Inflammatory macrophage treated with lipopolysaccharide for 4 hours (primary cell): ENCODE measurements around the gene C1orf146.
"Not testable (repeated sequence)": the region's sequence is repeated elsewhere in the genome, so short reads cannot be mapped to it uniquely, and the experiment has no call there.

ENCODE experiments used
- DNase-seq: peaks from one replicate; pipeline ENCODE4 v3.0.0-alpha.2; 2020

Gene C1orf146, protein sequence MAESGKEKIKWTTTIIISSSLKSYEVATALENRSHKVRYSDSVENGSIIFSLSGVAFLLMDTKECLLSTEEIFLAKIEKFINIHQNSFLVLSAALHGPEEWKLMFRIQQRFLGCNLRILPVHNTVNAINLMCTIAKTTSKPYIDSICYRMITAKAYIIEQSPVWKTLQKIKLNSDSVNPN

DNA sequence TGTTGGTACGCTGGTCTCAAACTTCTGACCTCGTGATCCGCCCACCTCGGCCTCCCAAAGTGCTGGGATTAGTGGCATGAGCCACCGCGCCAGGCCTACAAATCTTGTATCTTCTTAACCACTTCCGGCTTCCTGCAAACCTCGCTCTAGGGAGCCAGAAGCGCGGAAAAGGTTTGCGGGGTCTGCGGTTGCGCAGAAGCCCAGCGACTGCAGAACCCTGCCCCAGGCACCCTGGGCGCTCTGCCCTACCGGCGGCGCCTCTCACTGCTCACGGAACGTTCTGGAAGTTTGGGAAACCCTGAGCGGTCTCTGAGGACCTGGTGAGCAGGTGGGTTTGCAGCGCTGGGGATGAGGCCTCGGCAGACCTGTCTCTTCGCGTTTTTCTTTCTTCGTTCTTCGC, at the start of gene C1orf146:
Gene C1orf146 (plus strand): TSS at position 195 of the 400 bp plus-strand sequence. CDS start 13,506 bp downstream, outside the sequence.
- no peak for DNase-seq

DNA sequence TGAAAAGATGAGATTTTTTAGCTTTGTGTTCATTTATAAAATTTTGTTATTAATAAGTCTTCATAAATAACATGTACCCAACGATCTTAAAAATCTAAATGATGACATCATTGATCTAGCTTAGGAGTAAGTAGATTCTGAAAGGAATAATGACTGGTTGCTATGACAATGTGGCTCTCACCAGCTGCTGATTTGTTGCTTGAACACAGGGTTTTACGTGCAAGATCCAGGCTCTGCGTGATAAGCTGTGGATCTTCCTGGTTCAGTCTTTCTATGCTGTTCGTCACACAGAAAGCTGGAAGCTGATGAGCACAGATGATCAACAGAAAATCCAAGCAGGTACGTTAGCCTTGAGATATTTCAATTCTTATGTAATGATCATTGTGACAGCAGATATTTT, 49.1 kb upstream of the C1orf146 start:
- no peak for DNase-seq

DNA sequence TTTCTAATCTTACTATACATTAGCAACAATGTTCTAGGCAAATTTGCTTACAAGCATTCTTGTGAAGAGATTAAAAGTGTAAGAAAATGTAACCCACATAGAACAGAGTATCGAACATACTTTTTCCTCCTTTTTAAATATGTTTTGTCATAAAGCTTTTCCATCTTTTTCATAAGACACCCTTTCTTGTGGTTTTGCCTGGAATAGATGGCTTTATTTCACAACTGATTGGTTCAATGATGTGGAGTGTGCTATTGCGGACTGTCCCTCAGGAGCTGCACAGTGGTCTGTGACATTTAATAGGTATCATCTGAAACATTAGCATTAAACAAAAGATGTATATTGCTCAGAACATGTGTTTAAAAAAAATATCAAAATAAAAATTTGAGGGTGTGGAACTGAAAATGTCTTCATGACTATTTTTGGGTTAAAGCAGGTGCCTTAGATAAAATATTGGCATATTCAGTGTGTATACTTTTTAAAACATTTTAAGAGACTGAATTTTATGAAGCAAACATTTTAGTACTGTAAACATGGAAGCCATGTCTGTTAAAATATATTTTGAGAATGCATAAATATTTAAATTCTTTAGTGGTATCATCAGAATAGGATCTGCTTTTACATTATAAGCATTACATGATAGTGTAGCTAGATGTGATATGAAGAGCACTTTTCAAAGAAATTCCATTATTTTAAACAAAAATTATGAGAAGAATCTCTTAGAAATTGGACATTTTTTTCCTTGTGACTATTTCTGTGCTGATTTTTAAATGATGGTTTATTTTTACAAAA, 48.3 kb upstream of the C1orf146 start:
- DNase-seq = no peak

DNA sequence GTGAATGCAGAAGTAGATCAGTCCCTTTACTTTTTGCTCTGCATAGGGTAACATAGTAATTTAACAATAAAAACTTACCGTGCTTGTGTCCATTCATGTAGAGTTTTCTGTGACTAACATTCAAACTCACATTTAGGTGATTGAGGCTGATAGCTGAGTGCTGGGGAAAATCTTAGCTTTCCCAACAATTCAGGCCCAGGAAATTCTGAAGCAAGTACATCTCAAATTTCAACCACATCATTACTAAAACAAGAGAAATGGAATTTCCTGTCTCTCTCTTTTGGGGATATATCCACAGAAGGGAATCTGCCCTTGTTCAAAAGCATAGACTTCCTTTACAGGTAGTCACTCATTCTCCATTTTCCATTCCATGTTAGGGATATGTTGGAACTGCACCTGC, 33.1 kb upstream of the C1orf146 start:
- no peak for DNase-seq

GRCh38 chr1:92186081-92186480, 31.6 kb upstream of the C1orf146 start:
- DNase-seq = no peak

DNA sequence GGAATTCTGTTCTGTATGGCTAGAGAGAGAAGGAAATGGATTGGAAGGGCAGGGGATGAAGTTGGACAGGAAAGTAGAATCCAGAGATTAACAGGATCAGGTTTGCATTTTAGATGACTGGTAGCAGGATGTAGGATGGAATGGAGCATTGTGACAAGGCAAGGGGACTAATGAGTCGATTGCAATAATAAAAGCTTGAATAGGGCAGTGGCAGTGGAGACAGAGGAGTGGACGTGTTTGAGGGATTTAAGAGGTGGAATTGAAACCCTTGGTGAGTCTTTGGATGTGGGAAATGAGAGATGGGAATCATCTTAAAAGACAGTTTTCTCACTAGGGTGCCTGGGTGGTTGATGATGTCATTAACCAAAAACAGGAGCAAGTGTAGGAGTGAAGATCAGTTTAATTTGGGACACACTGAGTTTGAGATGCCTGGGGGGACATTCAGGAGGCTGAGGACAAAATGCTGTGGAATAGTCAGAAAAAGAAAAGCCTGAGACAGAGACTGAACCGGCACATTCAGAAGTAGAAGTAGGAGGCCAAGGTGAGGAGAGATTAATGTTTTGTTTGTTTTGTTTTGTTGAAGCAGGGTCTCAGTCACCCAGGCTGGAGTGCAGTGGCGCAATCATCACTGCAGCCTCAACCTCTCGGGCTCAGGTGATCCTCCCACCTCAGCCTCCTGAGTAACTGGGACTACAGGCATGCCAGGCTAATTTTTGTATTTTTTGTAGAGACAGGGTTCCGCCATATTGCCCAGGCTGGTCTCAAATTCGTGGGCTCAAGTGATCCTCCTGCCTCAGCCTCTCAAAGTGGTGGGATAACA, 29.1 kb upstream of the C1orf146 start:
- DNase-seq = no peak

- DNase-seq = no peak
These were observed 26.0 kb upstream of the C1orf146 start for GRCh38 chr1:92191726-92192125.

- no peak for DNase-seq
These were observed 25.5 kb upstream of the C1orf146 start for GRCh38 chr1:92192246-92192645.

DNA sequence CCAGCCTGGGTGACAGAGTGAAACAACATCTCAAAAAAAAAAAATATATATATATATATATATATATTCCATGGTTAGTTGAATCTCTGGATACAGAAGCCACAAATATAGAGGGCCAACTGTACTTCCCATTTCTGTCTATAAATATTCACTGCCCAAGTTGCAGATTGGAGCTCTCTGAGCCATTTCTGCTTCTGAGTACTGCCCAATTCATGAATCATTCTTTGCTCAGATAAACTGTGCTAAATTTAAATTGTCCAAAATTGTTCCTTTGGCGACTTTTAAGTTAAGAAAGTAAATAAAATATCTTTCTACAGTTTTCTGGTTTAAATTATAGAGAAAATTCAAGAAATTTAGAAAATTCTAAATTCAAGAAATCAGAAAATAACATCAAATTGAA, 23.2 kb upstream of the C1orf146 start:
- peak; percentile 23 for DNase-seq

GRCh38 chr1:92201973-92202372, 15.7 kb upstream of the C1orf146 start:
- peak; percentile 67 for DNase-seq

DNA sequence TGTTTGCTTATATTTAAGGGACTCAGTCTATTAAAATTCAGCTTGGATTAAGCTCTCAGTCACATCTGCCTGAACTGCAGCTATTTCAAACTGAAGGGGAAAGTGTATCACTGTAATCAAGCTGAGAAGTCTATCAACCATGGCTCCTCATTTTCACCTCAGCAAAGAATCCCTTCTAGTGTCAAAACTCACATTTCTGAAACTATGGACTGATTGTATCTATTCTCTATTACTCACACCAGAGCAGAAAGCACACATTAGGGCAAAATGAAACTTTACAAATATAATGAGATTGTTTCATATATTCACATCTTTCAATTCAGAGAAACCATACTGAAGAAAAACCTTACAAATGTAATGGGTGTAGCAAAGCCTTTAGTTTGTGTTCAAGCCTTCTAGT, 14.6 kb upstream of the C1orf146 start:
- DNase-seq = no peak

DNA sequence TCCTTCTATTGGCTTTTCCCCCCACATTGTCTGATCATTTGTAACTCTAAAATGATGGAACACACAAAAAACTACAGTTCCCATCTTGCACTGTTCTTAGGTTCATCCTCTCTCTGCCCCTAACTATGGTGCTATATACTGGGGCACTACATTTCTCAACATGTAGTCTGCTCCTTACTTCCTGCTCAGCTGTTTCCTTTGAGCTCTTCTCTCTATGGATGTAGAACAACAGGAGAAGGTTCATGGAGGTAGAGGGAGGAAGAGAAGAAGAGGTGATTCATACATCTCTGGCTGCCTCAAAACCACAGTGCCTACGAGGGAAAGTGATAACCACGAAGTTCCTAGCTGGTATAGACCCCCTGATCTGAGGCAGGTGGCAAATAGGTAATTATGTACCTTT, 7.0 kb upstream of the C1orf146 start:
- DNase-seq = no peak

GRCh38 chr1:92211166-92211565, 6.5 kb upstream of the C1orf146 start:
- DNase-seq = no peak

DNA sequence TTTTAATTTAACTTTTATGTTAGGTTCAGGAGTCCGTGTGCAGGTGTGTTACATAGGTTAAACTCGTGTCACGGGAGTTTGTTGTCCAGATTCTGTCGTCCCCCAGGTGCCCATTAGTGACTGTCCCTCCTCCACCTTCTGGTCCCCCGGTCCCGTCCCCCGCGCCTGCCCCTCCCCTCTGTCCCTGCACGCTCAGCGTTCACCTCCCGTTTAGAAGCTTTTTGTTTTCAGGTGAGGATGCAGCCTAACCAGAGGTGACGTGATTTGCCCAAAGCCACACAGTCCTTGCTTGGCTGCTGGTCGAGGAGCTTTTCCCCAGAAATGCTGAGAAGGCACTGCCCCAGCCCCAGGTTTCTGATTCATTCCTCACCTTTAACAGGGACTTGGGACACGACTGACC, 844 bp downstream of the C1orf146 start:
- DNase-seq = no peak

GRCh38 chr1:92219028-92219427, 1.3 kb downstream of the C1orf146 start:
- DNase-seq = no peak

DNA sequence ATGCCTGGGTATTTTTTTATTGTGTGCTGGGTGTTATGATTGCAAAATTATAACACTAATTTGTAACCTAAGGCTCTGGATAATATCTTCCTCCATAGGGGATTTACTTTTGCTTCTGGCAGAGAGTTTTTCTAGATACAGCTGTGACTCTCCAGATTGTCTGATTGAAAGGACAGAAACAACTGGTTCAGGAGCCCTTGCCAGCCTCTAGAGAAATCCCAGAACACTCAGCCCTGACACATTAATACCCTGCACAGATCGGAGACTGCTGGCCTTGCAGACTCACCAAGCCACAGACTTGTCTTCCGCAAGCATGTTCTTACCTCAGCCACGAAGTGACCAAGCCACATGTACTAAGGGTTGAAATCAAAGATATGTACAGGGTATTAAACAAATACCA, 10.7 kb downstream of the C1orf146 start:
- no peak for DNase-seq

- no peak for DNase-seq
These were observed 13.0 kb downstream of the C1orf146 start for GRCh38 chr1:92230736-92231135.

DNA sequence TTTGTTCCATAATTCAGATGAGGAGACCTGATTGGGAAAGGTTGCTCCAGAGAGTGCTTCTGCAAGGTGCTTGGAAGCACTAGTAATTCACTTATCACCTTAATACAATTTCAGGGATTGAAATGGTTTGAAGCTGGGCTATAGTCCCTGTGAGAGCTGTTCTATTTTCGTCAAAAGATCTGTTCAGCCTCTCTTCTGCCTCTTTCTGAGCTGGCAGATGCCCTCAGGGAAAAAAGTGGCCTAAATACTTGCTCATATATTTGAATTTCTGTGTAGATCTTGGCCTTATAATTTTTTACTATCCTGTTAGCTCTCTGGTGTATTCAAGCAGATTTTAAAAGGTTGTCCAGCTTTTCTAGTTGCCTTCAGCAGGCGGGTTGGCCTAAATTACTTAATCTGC, 22.3 kb downstream of the C1orf146 start:
- no peak for DNase-seq

GRCh38 chr1:92244376-92244775, 26.7 kb downstream of the C1orf146 start:
- no peak for DNase-seq

DNA sequence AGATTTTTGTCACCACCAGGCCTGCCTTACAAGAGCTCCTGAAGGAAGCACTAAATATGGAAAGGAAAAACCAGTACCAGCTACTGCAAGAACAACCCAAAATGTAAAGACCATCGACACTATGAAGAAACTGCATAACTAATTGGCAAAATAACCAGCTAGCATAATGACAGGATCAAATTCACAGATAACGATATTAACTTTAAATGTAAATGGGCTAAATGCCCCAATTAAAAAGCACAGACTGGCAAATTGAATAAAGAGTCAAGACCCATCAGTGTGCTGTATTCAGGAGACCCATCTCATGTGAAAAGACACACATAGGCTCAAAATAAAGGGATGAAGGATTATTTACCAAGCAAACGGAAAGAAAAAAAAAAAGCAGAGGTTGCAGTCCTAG, 37.0 kb downstream of the C1orf146 start:
- DNase-seq = not testable (repeated sequence)

GRCh38 chr1:92259350-92259749, 41.6 kb downstream of the C1orf146 start:
- no peak for DNase-seq

DNA sequence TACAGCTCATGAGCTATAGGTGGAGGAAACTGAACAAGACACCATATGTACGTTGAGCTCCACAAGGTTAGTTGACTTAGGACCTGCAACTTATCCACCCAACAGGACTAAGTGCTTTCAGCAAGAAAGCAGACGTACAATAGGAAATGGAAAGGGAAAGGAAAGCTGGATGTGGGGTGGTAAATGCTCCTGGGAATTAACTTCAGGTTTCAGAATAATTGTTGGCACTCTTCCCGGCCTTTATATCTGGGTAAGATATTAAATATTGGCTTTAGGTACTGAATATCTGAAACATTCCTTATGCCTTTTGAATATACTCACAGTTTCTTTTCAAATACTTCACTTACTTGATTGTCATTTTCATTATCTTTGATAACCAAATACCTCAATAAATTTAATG, 44.8 kb downstream of the C1orf146 start:
- DNase-seq = no peak

DNA sequence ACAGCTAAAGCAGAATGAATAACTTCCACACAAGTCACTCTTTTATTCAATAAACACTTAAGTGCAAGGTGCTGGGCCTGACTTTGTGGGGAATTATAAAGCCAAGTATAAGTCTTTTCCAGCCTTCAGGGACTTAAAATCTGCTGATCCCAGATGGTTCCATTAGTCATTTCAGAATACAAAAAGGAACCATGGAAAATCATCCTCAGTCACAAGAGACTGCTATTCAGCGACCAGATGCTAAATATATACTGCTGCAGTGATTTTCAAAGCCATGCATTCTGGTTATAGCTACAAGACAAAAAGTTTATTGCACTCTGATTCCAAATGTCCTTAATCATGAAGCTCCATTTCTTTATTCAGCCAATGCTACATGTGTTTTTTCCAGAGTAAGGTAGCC, 55.3 kb downstream of the C1orf146 start:
- no peak for DNase-seq

DNA sequence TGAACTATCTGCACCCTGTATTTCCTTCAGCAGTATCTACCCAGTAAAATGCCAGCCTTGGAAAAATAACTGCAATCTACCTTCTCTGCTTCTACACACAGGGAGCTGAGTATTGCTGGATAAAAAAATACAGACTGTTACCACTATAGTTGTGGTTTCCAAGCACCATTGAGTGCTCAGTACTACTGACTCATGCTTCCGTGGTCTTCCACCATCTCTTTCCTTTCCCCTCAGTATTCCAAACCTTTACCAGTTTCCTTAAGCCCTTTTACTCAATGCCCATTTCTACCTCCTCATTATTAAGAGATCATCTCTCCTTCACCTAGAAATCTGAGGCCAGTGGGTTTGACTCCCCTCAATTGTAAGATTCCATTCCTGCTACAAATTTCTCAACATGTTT, 57.2 kb downstream of the C1orf146 start:
- no peak for DNase-seq
